ENCODE data around the gene TUBA3D. TPM values are rescaled to one million over a fixed set of nuclear protein-coding genes. Genes with fewer than 3 reads are reported as not detected.
"Not testable (repeated sequence)": the region's sequence is repeated elsewhere in the genome, so short reads cannot be mapped to it uniquely, and the experiment has no call there.

Gene TUBA3D
- polyA plus RNA-seq, 2 donors, result 0.08 to 0.29 TPM

DNA sequence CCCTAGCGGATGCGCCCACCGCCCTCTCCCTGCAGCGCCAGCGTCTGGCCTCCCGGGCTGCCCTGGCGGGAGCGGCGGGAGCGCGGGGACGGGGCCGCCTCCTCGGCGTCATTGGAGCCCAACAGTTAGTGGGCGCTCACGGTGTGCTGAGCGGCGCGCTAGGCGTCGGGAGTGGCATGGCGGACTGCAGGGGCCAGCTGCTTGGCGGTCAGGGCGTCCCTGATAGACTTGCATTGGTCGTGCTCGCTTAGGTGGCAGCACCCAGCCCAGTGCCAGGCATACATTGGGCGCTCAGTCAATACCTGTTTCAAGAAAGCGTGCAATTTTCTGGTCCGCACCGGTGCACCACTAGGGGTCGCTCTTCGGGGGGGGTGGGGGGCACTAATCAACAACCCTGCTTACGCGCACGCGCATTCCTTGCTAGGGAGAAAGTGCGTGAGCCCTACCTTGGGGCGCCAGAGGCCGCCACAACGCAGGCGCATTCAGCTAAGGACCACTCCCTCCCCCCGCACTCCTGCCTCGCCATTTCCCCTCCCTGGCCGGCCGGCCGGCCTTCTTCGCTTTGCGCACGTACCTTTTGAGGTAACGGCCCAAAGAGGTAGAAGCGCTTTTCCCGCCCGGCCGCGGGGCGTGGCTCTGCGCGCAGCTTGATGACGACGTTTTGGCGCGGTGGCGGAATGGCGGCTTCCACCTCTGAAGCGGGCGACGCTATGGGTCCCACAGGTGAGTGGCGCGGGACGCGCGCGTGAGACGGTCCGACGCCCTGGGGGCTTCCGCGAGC is 16.7 kb downstream of the TUBA3D start:
- H3K36me3 ChIP-seq (ENCODE audit: control insufficient read depth in 2 of 2, insufficient read depth in 2 of 2, low read length in 1 of 2), result no peaks in the 10 kb centered on the region
- 0 to 1% methylated on average over 76 to 79 of the region's 79 CpGs for WGBS, 2 donors
- H3K27me3 ChIP-seq (ENCODE audit: control insufficient read depth in 1 of 2, insufficient read depth in 2 of 2, low read length in 2 of 2), result no peaks in the 10 kb centered on the region
- H3K27ac ChIP-seq (ENCODE audit: low read depth in 2 of 2, low read length in 1 of 2), result peak overlapping the region; percentile 96 to 98
- H3K9me3 ChIP-seq (ENCODE audit: control insufficient read depth in 2 of 2, insufficient read depth in 1 of 2, low read depth in 1 of 2, low read length in 1 of 2), result no peaks in the 10 kb centered on the region
- peak overlapping the region; percentile 97 for H3K4me3 ChIP-seq (ENCODE audit: low read depth in 1 of 2, low read length in 2 of 2)
- peaks cover 0 to 8% of the 10 kb centered on the region in 2 donors for H3K4me1 ChIP-seq (ENCODE audit: control insufficient read depth in 2 of 2, insufficient read depth in 2 of 2, low read length in 1 of 2)

DNA sequence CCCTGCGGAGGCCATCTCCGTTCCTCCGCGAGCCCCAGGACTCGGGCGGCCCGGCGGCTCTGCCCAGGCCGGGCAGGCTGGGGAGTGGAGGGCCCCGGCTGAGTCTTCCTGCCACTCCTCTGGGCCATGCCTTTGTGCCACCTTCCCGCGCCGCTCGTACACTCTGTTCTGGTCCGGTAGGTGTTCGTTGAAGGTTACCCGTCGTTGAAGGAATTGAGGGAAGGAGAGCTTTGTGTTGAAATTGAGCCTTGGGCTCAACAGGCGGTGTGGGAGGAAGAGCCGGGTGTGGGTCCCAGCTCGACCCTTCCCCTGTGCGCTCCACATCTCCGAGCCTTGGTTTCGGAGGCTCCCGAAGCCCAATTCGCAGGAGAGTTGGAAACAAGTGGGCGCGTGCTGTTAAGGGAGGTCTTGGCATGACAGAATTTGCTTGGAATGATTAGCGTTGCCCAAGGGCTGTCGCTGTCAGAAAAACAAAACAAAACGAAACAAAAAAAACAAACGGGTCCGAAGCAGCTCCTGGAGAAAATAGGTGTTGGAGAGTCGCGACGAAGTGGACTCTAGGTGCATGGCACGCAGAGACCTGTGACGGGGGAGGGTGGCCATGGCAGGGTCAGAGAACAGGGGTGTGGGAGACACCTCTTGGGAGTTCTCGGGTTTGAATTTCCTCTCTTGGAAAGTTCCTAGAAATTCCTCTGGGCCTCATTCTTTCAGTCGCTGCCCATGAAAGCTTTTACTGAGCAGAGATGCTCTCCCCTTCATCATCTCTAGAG is 17.5 kb downstream of the TUBA3D start:
- peaks cover 0 to 8% of the 10 kb centered on the region in 2 donors for H3K4me1 ChIP-seq (ENCODE audit: control insufficient read depth in 2 of 2, insufficient read depth in 2 of 2, low read length in 1 of 2)
- 0% methylated on average over 40 of the region's 40 CpGs for WGBS, 2 donors
- peak overlapping the region; percentile 97 for H3K4me3 ChIP-seq (ENCODE audit: low read depth in 1 of 2, low read length in 2 of 2)

GRCh38 chr2:131495506-131495905 is 19.6 kb downstream of the TUBA3D start:
- H3K36me3 ChIP-seq (ENCODE audit: control insufficient read depth in 2 of 2, insufficient read depth in 2 of 2, low read length in 1 of 2); H3K27me3 ChIP-seq (ENCODE audit: control insufficient read depth in 1 of 2, insufficient read depth in 2 of 2, low read length in 2 of 2); H3K4me1 ChIP-seq (ENCODE audit: control insufficient read depth in 2 of 2, insufficient read depth in 2 of 2, low read length in 1 of 2); H3K9me3 ChIP-seq (ENCODE audit: control insufficient read depth in 2 of 2, insufficient read depth in 1 of 2, low read depth in 1 of 2, low read length in 1 of 2); H3K27ac ChIP-seq (ENCODE audit: low read depth in 2 of 2, low read length in 1 of 2); H3K4me3 ChIP-seq (ENCODE audit: low read depth in 1 of 2, low read length in 2 of 2): not testable (repeated sequence)
- WGBS, 2 donors, result 93 to 96% methylated on average over 1 of the region's 1 CpG

More for the DNA sequence above, 17.5 kb downstream of the TUBA3D start:
- Histone ChIP-seq H3K36me3 (ENCODE audit: control insufficient read depth in 2 of 2, insufficient read depth in 2 of 2, low read length in 1 of 2) (peaks cover 0 to 4% of the 10 kb centered on the region in 2 donors), H3K27me3 (ENCODE audit: control insufficient read depth in 1 of 2, insufficient read depth in 2 of 2, low read length in 2 of 2) (no peaks in the 10 kb centered on the region), H3K9me3 (ENCODE audit: control insufficient read depth in 2 of 2, insufficient read depth in 1 of 2, low read depth in 1 of 2, low read length in 1 of 2) (no peaks in the 10 kb centered on the region), H3K27ac (ENCODE audit: low read depth in 2 of 2, low read length in 1 of 2) (peak overlapping the region; percentile 96 to 98)

GRCh38 chr2:131498321-131498973 is 22.5 kb downstream of the TUBA3D start:
- not testable (repeated sequence) for H3K27ac ChIP-seq (ENCODE audit: low read depth in 2 of 2, low read length in 1 of 2); H3K27me3 ChIP-seq (ENCODE audit: control insufficient read depth in 1 of 2, insufficient read depth in 2 of 2, low read length in 2 of 2); H3K4me3 ChIP-seq (ENCODE audit: low read depth in 1 of 2, low read length in 2 of 2); H3K9me3 ChIP-seq (ENCODE audit: control insufficient read depth in 2 of 2, insufficient read depth in 1 of 2, low read depth in 1 of 2, low read length in 1 of 2); H3K4me1 ChIP-seq (ENCODE audit: control insufficient read depth in 2 of 2, insufficient read depth in 2 of 2, low read length in 1 of 2)
- WGBS, 2 donors, result 64 to 69% methylated on average over 8 of the region's 8 CpGs
- peaks cover 8 to 18% of the 10 kb centered on the region in 2 donors for H3K36me3 ChIP-seq (ENCODE audit: control insufficient read depth in 2 of 2, insufficient read depth in 2 of 2, low read length in 1 of 2)

DNA sequence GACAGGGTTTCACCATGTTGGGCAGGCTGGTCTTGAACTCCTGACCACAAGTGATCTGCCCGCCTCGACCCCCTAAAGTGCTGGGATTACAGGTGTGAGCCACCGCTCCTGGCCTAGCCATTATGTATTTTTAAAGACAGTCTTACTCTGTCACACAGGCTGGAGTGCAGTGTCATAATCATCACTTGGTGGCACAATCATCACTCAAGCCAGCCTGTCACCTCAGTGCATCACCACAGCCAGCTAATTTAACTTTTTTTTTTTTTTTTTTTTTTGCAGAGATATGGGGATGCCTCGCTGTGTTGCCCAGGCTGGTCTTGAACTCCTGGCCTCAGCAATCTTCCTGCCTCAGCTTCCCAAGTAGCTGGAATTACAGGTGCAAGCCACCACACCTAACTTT is 27.7 kb downstream of the TUBA3D start:
- peaks cover 5 to 35% of the 10 kb centered on the region in 2 donors for H3K36me3 ChIP-seq (ENCODE audit: control insufficient read depth in 2 of 2, insufficient read depth in 2 of 2, low read length in 1 of 2)
- H3K9me3 ChIP-seq (ENCODE audit: control insufficient read depth in 2 of 2, insufficient read depth in 1 of 2, low read depth in 1 of 2, low read length in 1 of 2); H3K27ac ChIP-seq (ENCODE audit: low read depth in 2 of 2, low read length in 1 of 2); H3K27me3 ChIP-seq (ENCODE audit: control insufficient read depth in 1 of 2, insufficient read depth in 2 of 2, low read length in 2 of 2); H3K4me3 ChIP-seq (ENCODE audit: low read depth in 1 of 2, low read length in 2 of 2); H3K4me1 ChIP-seq (ENCODE audit: control insufficient read depth in 2 of 2, insufficient read depth in 2 of 2, low read length in 1 of 2): not testable (repeated sequence)
- 94 to 97% methylated on average over 4 of the region's 4 CpGs for WGBS, 2 donors

- H3K4me3 ChIP-seq (ENCODE audit: low read depth in 1 of 2, low read length in 2 of 2); H3K27me3 ChIP-seq (ENCODE audit: control insufficient read depth in 1 of 2, insufficient read depth in 2 of 2, low read length in 2 of 2); H3K4me1 ChIP-seq (ENCODE audit: control insufficient read depth in 2 of 2, insufficient read depth in 2 of 2, low read length in 1 of 2); H3K9me3 ChIP-seq (ENCODE audit: control insufficient read depth in 2 of 2, insufficient read depth in 1 of 2, low read depth in 1 of 2, low read length in 1 of 2): not testable (repeated sequence)
- Histone ChIP-seq H3K36me3 (ENCODE audit: control insufficient read depth in 2 of 2, insufficient read depth in 2 of 2, low read length in 1 of 2) (peaks cover 9 to 41% of the 10 kb centered on the region in 2 donors), H3K27ac (ENCODE audit: low read depth in 2 of 2, low read length in 1 of 2) (peak overlapping the region in 1 of 2 donors; percentile 42)
- 78 to 85% methylated on average over 7 of the region's 7 CpGs for WGBS, 2 donors
Observed at GRCh38 chr2:131504082-131504750, 28.3 kb downstream of the TUBA3D start.

DNA sequence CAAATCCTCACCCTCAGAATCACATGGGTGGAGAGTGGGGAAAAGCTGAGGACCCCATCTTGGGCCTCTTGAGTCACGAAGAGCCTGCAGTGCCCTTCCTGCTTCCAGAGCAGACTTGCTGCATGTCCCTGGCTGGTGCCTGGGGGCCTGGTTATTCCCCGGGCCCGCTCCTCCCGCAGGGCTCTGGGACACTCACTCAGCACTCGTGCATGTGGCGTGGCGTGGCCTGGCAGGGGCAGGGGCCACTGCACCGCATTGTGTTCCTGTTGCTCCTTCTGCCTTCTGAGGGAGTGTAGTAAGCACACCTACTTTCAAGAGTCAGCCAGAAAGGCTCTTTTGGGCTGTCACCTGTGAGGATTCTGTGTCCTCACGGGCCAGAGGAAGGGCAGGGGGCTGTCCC is 33.7 kb downstream of the TUBA3D start:
- Histone ChIP-seq H3K4me3 (ENCODE audit: low read depth in 1 of 2, low read length in 2 of 2) (no peak overlapping the region), H3K9me3 (ENCODE audit: control insufficient read depth in 2 of 2, insufficient read depth in 1 of 2, low read depth in 1 of 2, low read length in 1 of 2) (no peaks in the 10 kb centered on the region), H3K36me3 (ENCODE audit: control insufficient read depth in 2 of 2, insufficient read depth in 2 of 2, low read length in 1 of 2) (peaks cover 5 to 38% of the 10 kb centered on the region in 2 donors), H3K27ac (ENCODE audit: low read depth in 2 of 2, low read length in 1 of 2) (no peak overlapping the region), H3K4me1 (ENCODE audit: control insufficient read depth in 2 of 2, insufficient read depth in 2 of 2, low read length in 1 of 2) (no peaks in the 10 kb centered on the region), H3K27me3 (ENCODE audit: control insufficient read depth in 1 of 2, insufficient read depth in 2 of 2, low read length in 2 of 2) (no peaks in the 10 kb centered on the region)
- 83 to 84% methylated on average over 9 of the region's 9 CpGs for WGBS, 2 donors

GRCh38 chr2:131511291-131511968 is 35.5 kb downstream of the TUBA3D start:
- H3K4me3 ChIP-seq (ENCODE audit: low read depth in 1 of 2, low read length in 2 of 2); H3K27me3 ChIP-seq (ENCODE audit: control insufficient read depth in 1 of 2, insufficient read depth in 2 of 2, low read length in 2 of 2); H3K4me1 ChIP-seq (ENCODE audit: control insufficient read depth in 2 of 2, insufficient read depth in 2 of 2, low read length in 1 of 2); H3K27ac ChIP-seq (ENCODE audit: low read depth in 2 of 2, low read length in 1 of 2); H3K9me3 ChIP-seq (ENCODE audit: control insufficient read depth in 2 of 2, insufficient read depth in 1 of 2, low read depth in 1 of 2, low read length in 1 of 2): not testable (repeated sequence)
- H3K36me3 ChIP-seq (ENCODE audit: control insufficient read depth in 2 of 2, insufficient read depth in 2 of 2, low read length in 1 of 2), result peaks cover 5 to 32% of the 10 kb centered on the region in 2 donors
- WGBS, 2 donors, result 77 to 80% methylated on average over 21 to 22 of the region's 22 CpGs

Data from esophagus (tissue), 2 donors.